ENCODE results near the gene SMCO1. TPM values are rescaled to one million over a fixed set of nuclear protein-coding genes. Genes with fewer than 3 reads are reported as not detected.
A peak's percentile ranks its signal among the peaks of the same experiment; 100 is the strongest.

SMCO1 gene
- total and polyA plus RNA-seq, 2 donors (not counting 3 experiments of a cell fraction or from before 2014, with no cell fraction given): not detected

DNA sequence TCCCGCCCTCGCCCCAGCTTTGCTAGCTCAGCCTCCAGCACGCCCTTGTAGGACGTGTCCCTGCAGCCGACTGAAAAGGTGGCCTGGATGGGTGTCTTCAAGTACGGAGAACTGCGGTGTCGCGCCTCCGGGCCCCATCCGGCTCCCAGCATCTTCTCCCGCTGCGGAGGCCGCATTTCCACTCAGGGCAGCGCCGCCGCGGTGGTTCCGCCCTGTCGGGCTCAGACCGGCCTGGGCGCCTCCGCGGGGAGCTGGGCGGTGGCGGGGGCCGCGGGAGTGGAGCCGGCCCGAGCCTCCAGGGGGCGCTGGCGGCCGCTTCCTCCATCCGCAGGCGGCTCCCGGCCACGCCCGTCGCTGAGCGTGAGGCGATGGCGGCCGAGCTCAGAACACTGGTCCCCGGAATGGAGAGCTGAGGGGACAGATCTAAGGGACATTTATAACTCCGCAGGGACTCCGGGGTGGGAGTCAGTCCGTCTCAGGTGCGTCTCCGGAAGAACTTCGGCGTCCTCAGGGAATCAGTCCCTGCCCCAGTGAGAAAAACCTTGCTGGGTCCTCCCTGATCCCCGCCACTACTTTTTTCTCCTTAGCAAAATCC is 13.6 kb upstream of the SMCO1 start:
- dilution Hi-C loops (cut with MboI; ENCODE audit: extremely low pct_ligation_motif_present, low sequenced_read_pairs): no loop called here
- CTCF ChIA-PET: interaction anchor here (0.6 to 1.9 kb wide), 37 partner anchors 10 to 443 kb away, joined by 3 to 20 read pairs (median 4); partner anchors contain the start of genes FBXO45, PAK2, SENP5 and WDR53
- Histone ChIP-seq H3K27ac (ENCODE audit: insufficient read depth, low read depth, low read length) (peak overlapping the region; percentile 40), H4K20me1 (replicated peaks; ENCODE audit: control insufficient read depth, extremely low read depth, insufficient read depth, low read length) (no peaks in the 10 kb centered on the region), H3K4me3 (replicated peaks in 1 of 3; ENCODE audit: insufficient read depth in 1 of 3, low read depth in 1 of 3, low read length in 3 of 3) (peak overlapping the region; percentile 29 to 59 (median 38)), H3K9me3 (replicated peaks; ENCODE audit: control insufficient read depth, insufficient read depth, low read length) (no peaks in the 10 kb centered on the region), H2AFZ (ENCODE audit: low read depth, low read length) (peak overlapping the region; percentile 100), H3K36me3 (ENCODE audit: control insufficient read depth in 2 of 2, extremely low read depth in 1 of 2, insufficient read depth in 2 of 2, low read length in 2 of 2) (no peaks in the 10 kb centered on the region), H3K4me2 (ENCODE audit: insufficient read depth, low read length) (peak overlapping the region; percentile 60), H3K79me2 (ENCODE audit: control insufficient read depth, insufficient read depth, low read length) (no peaks in the 10 kb centered on the region), H3K9ac (replicated peaks; ENCODE audit: extremely low read depth, insufficient read depth, low read length) (peak overlapping the region; percentile 51), H3K9me1 (replicated peaks; ENCODE audit: control insufficient read depth, extremely low read depth, insufficient read depth, low read length) (no peaks in the 10 kb centered on the region), H3K27me3 (ENCODE audit: control insufficient read depth in 2 of 2, insufficient read depth in 2 of 2, low read length in 2 of 2) (no peaks in the 10 kb centered on the region), H3K4me1 (ENCODE audit: control insufficient read depth, extremely low read depth, insufficient read depth, low read length) (peaks cover 8% of the 10 kb centered on the region)
- intact Hi-C loops (cut with micrococcal nuclease): loop anchor here (2.0 to 10.0 kb wide), 6 partner anchors 26 to 634 kb away; partner anchors contain the start of genes FBXO45, NCBP2, RNF168 and WDR53
- BruUV-seq (replicated peaks): no TSS peak
- FAIRE-seq (peak; percentile 90), DNase-seq (ENCODE audit: low read depth, low spot score) (peak; percentile 54)
- POLR2A ChIA-PET: interaction anchor here (0.5 to 0.7 kb wide), 2 partner anchors 39 to 456 kb away, joined by 5 to 10 read pairs; no protein-coding TSS in a partner anchor
- TF ChIP-seq, protein P1, sequence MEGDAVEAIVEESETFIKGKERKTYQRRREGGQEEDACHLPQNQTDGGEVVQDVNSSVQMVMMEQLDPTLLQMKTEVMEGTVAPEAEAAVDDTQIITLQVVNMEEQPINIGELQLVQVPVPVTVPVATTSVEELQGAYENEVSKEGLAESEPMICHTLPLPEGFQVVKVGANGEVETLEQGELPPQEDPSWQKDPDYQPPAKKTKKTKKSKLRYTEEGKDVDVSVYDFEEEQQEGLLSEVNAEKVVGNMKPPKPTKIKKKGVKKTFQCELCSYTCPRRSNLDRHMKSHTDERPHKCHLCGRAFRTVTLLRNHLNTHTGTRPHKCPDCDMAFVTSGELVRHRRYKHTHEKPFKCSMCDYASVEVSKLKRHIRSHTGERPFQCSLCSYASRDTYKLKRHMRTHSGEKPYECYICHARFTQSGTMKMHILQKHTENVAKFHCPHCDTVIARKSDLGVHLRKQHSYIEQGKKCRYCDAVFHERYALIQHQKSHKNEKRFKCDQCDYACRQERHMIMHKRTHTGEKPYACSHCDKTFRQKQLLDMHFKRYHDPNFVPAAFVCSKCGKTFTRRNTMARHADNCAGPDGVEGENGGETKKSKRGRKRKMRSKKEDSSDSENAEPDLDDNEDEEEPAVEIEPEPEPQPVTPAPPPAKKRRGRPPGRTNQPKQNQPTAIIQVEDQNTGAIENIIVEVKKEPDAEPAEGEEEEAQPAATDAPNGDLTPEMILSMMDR (IDR thresholded peaks at IDR 0.05; ENCODE audit: extremely low read depth in 1 of 2, insufficient read depth in 1 of 2, low read depth in 1 of 2, low read length in 2 of 2): peak; percentile 72 to 95
- TF ChIP-seq FOS (IDR thresholded peaks at IDR 0.05; ENCODE audit: borderline replicate concordance, insufficient read depth, low read length) (no peak), GATA2 (IDR thresholded peaks at IDR 0.05; ENCODE audit: insufficient read depth, insufficient read length, low read depth, low read length) (no peak), EZH2 (IDR thresholded peaks at IDR 0.05; ENCODE audit: borderline replicate concordance, low read depth, low read length, severe bottlenecking) (no peak), POLR2AphosphoS5 (IDR thresholded peaks at IDR 0.05; ENCODE audit: insufficient read depth, low read depth, low read length) (peak; percentile 67), POLR2A (IDR thresholded peaks at IDR 0.05; ENCODE audit: low read depth, low read length) (peak; percentile 61), MYC (IDR thresholded peaks at IDR 0.05; ENCODE audit: low read depth, low read length) (no peak), JUN (IDR thresholded peaks at IDR 0.05; ENCODE audit: borderline replicate concordance, insufficient read depth, insufficient read length, low read depth) (no peak)
- TF ChIP-seq, protein P2, sequence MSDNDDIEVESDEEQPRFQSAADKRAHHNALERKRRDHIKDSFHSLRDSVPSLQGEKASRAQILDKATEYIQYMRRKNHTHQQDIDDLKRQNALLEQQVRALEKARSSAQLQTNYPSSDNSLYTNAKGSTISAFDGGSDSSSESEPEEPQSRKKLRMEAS (IDR thresholded peaks at IDR 0.05; ENCODE audit: insufficient read depth, insufficient read length): no peak

Data from endothelial cell of umbilical vein (primary cell).